Right lung (tissue), 10 donors: Measurements from ENCODE around the gene CENPVL1. TPM values are rescaled to one million over a fixed set of nuclear protein-coding genes. Genes with fewer than 3 reads are reported as not detected.
"Not testable (repeated sequence)": the region's sequence is repeated elsewhere in the genome, so short reads cannot be mapped to it uniquely, and the experiment has no call there.

ENCODE experiments used
- DNase-seq, 2 donors: peaks; one replicate each; pipeline ENCODE4 v3.0.0-alpha.2; 2013
- long read RNA-seq, 8 donors: transcript quantifications; one replicate each; lab custom pipeline, GENCODE V29; 2026
- polyA plus RNA-seq, 5 donors: library from polyadenylated mRNA; unstranded; fragments of 120-200 nt; gene quantifications; one replicate each; pipeline versions ENCODE4 v1.2.1 to v1.2.3, GENCODE V29; 2013; ENCODE audit warnings: inconsistent platforms in 1 of 5, low replicate concordance in 1 of 5; ENCODE audit not compliant: insufficient read length in 5 of 5, insufficient read depth in 1 of 5

The CENPVL1 gene
- not detected for polyA plus RNA-seq
- long read RNA-seq, donor 1 = 0 reads
- long read RNA-seq, donor 2 = 0 reads
- long read RNA-seq, donor 3 = 0 reads
- long read RNA-seq, donor 4 = 0 reads
- long read RNA-seq, donor 5 = 0 reads
- long read RNA-seq, donor 6 = 0 reads
- long read RNA-seq, donor 7 = 0 reads
- long read RNA-seq, donor 8 = 0 reads

DNA sequence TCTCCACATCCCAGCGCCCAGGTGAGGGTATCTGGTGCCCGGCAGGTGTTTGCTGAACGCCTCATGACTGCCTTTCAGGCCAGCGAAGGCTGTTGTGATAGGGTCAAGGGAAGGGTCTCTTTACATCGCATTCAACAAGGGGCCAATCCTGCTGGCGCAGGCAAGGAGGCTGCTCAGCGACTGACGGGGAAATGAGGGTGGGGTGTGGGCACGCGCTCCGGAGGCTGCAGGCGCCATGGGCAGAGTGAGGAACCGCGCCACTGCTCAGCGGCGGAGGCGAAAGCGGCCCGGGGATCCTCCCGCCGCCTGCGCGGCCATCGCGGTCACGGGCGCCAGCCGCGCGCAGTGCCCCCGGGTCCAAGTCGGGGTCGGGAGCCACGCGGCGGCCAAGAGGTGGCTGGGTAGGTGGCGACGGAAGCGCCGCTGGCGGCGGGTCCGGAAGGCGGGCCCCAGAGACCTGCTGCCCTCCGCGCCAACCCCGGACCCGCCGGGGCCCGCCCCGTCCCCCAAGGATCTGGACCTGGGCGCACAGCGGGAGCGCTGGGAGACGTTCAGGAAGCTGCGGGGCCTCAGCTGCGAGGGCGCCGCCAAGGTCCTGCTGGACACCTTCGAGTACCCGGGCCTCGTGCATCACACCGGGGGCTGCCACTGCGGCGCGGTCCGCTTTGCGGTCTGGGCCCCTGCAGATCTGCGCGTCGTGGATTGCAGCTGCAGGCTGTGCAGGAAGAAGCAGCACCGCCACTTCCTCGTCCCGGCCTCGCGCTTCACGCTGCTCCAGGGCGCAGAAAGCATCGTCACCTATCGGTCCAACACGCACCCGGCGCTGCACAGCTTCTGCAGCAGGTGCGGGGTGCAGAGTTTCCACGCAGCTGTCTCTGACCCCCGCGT is at the start of gene CENPVL1:
TSS of gene CENPVL1 (plus strand) at position 236 of the 888 bp plus-strand sequence. CDS start at position 236, 0 bp downstream.
- DNase-seq = not testable (repeated sequence)

- no peak for DNase-seq
Measured at GRCh38 chrX:51665981-51666380, 44.3 kb upstream of the CENPVL1 start.

DNA sequence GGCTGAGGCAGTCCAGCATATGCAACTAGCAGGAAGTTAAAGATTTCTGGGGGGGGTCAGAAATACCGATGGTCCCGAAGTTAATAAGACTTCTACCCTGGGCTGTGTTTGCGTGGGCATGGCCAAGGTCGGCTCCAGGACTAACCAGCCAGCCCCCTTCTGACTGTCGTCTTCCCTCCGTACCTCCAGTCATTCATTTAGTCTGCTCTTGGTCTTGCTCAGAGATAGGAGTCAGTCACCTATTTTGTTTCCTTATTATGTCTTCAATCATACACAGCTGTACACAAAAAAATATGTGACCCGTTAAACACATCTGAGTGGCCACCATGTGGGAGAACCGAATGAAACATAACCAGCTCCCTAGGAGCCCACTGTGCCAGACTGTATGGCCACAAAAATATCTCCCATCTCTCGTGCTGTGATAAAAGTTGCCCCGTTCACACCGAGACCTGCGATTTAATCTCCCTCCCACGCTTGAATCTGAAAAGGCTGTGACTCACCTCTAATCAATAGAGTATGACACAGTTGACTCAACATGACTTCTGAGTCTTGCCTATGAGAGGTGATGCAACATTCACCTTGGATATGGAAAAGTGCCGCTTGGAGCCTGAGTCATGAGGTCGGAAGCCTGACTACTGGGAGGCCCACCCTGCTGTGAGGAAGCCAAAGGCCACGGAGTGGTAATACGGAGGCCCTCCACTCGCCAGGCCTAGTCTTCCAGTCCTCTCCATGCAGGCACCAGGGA is 30.5 kb upstream of the CENPVL1 start:
- not testable (repeated sequence) for DNase-seq

DNA sequence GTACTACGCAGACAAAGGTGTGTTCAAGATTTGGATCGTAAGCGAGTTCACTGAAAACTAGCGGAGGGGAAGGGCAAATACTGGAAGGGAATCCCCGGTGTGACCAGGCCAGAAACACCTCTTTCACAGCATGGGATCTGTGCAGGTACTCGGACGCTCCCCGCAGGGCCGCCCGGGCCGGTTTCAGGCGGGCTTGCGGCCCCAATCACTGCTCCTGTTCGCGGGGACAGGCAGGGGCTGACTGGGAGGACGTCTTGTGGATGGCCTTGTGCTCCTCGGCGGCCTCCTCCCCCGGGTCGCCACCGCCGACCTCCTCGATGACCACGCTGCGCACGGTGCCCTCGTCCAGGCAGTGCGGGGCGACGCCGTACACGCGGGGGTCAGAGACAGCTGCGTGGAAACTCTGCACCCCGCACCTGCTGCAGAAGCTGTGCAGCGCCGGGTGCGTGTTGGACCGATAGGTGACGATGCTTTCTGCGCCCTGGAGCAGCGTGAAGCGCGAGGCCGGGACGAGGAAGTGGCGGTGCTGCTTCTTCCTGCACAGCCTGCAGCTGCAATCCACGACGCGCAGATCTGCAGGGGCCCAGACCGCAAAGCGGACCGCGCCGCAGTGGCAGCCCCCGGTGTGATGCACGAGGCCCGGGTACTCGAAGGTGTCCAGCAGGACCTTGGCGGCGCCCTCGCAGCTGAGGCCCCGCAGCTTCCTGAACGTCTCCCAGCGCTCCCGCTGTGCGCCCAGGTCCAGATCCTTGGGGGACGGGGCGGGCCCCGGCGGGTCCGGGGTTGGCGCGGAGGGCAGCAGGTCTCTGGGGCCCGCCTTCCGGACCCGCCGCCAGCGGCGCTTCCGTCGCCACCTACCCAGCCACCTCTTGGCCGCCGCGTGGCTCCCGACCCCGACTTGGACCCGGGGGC is 28.2 kb upstream of the CENPVL1 start:
- not testable (repeated sequence) for DNase-seq

- DNase-seq = not testable (repeated sequence)
Measured at GRCh38 chrX:51682720-51683062, 27.6 kb upstream of the CENPVL1 start, which contains the start of gene CENPVL2. CENPVL2 (minus strand) TSS chrX:51682831; CDS start chrX:51682831, 0 bp downstream.

- no peak for DNase-seq
Measured at GRCh38 chrX:51694254-51694653, 16.1 kb upstream of the CENPVL1 start.

GRCh38 chrX:51697397-51697796 is 12.9 kb upstream of the CENPVL1 start:
- no peak for DNase-seq

- DNase-seq = not testable (repeated sequence)
Measured at GRCh38 chrX:51712943-51713647, 2.8 kb downstream of the CENPVL1 start.

DNA sequence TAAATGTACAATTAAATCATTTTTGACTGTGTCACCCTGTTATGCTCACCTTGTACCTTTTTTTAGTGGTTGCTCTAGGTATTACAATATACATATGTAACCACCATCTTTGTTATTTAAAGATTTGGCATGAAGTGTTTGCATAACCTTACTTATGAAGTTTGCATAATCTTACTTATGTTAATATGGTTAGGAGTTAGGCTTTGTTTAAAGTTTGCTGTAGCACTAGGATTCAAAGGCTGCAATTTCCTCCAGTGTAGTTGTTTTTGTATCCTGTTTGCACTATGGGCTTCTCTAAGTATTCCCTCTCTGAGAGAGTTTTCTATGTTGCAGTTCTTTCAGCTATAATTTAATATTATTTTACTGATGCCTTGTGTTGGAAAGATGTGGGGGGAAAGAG is 17.9 kb downstream of the CENPVL1 start:
- DNase-seq = no peak

DNA sequence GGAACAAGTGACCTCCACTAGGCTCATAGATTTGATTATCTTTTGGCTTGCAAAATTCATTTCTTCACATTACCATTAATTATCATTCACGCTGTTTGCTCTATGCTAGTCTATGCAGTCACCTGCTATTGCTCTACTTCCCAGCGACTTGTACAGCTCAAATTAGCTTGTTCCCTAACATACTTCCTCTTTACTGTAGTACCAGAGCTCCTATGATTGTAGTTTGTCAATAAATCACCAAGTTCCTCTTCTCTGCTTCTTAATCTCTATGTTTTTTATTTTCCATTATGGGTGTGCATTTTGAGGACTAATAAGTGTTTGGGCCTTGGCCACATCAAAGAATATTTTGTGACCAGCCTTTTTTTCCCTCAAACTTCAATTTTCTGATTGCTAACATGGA is 26.8 kb downstream of the CENPVL1 start:
- no peak for DNase-seq

GRCh38 chrX:51742586-51742985 is 32.3 kb downstream of the CENPVL1 start:
- DNase-seq = no peak

DNA sequence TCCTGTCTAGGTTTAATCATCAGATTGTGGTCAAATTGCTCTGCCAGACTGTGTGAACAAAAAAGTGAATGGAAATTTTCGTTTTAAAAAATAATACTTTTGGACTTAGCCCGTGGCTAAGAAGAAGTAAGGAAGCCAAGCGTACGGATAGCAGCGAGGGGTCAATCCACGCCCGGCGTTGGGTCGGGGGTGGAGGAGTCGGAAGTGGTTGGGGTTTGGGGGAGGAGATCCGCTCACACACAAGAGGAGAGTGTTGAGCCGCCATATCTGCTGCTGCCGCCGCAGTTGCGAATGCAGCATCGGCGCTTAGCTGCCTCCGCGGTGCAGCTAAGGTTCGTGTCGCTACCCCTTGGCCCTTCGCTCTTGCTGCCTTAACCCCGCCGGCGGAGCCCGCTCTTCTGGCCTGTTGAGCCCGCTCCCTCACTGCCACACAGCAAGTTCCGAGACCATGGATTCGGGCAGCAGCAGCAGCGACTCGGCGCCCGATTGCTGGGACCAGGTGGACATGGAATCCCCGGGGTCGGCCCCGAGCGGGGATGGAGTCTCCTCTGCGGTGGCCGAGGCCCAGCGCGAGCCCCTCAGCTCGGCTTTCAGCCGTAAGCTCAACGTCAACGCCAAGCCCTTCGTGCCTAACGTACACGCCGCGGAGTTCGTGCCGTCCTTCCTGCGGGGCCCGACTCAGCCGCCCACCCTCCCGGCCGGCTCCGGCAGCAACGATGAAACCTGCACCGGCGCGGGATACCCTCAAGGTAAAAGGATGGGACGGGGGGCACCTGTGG is 33.1 kb downstream of the CENPVL1 start, which contains the start of gene GSPT2:
TSS of gene GSPT2 (plus strand) at position 264 of the 779 bp plus-strand sequence. CDS start at position 449, 185 bp downstream.
- peak; percentile 66 to 69 for DNase-seq

- DNase-seq = no peak
Measured at GRCh38 chrX:51747671-51748070, 37.4 kb downstream of the CENPVL1 start.

GRCh38 chrX:51759055-51759839 is 48.9 kb downstream of the CENPVL1 start:
- DNase-seq = no peak

GRCh38 chrX:51760657-51761056 is 50.3 kb downstream of the CENPVL1 start:
- DNase-seq = no peak
